Measurements from ENCODE around the gene DYRK1A.
A peak's percentile ranks its signal among the peaks of the same experiment; 100 is the strongest.

DYRK1A gene

DNA sequence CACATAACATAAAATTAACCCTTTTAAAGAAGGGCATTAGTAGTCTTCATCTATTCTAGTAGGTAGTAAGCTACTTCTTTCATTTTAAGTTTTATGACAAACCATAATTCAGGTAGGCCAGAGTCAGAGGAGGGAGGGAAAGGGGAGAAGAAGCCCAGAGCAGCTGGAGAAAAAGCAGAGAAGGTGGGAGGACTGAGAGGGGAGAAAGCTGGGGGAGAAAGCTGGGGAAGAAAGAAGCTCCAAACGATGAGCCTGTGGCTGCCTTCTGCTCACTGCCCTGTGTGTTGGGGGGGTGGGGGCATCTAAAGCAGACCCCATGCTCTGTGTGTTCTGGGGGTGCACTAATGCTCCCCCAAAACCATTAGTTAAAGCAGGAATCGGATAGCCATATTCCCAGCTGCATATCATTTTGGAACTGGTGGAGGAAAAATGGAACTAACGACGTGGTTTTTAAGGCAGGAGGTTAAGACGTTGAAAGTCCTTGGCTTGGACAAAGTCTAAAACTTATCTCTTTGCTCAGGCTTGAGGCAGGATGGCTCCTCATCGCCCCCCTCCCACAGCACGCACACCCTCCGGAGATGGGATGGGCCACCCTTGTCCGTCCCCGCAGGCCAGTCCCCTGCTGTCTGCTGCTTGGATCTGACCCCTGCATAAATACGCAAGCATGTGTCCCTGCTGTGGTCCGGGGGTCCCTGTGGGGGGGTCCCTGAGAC is 184.2 kb downstream of the DYRK1A start:
- no peak for DNase-seq (ENCODE audit: low read depth)

DNA sequence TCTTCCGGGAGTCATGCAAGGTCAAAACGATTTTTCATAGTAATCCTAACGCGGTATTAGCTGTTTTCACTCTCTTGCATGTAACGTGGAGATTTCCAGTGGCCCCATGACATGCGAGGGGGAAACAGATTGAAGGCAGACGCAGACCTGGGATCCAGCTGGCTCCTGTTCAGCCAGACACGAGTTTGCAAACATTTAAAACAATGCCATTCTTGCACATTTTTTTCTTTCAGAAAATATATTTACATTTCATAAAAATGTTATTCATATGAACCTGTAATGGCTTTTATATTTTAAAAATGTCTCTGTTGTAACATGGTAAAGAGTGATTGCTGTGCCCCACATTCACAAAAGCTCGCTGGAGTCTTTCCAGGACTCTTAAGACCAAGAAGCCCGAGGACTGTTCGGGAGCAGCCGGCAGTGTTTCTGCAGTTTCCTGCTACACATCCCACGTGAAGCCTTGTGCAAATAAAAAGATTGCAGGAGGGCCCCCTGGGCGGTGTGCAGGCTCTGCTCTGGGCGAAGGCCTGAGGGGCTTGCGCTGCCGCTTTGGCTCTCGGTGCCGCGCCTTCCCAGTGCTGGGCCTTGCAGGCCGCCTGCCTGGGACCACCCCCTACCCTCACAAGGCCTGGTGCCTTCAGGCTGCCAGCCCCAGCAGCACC is 184.9 kb downstream of the DYRK1A start:
- DNase-seq (ENCODE audit: low read depth), result no peak

DNA sequence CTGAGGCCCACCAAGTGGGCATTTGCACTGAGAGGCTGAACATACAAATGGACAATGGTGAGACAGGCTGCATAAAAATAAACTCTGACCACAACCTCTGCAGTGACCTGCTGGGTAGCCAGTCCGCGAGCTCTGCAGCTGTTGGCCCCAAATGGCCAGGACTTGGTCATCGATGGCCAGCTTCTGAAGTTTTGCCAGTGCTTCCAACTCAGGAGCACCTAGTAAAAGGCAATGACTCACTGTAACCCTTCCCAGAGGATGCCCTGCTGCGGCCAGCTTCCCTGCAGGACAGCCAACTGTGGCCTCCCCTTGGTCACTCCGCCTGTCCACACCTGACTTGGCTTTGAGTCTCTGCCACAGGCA is 185.4 kb downstream of the DYRK1A start:
- DNase-seq (ENCODE audit: low read depth), result no peak

DNA sequence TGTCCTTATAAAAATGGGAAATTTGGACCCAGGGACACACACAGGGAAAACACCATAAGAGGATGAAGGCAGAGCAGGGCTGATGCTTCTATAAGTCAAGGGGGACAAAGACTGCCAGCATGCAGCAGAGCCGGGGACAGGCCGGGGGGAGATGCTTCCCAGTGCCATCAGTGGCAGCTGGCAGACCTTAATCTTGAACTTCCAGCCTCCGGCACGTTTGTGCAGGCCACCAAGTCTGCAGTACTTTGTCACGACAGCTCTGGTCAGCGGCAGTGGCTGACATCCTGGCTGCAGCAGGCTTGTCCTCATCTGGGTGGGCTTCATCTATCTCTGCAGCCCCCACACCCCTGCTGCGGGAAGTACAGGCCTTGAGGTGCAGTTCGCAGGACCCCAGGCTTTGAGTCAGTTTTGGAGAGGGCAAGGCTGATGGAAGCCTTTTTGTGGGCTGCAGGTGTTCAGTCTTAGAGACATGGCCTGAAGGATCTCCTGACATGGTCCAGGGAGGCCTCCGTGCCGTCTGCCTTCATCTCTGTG is 186.0 kb downstream of the DYRK1A start:
- DNase-seq (ENCODE audit: low read depth), result no peak

DNA sequence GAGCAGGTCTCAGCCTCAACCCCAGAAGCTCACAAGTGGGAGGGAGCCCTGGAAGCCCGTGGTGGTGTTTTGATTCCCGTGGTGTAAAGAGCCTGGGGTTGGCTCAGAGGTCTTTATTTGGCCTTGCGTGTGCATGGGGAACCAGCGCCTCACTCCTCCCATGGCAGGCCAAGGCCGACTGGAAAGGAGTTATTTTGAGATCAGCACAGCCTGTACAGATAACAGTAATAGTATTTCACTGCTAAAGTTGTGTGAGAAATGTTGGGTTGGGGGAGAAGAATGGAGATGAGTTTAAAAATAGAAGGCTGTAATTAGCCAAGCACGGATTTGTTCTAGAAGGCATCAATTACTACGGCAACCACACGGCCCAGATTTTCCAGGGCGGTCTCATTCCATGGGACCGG is 186.5 kb downstream of the DYRK1A start:
- DNase-seq (ENCODE audit: low read depth), result no peak

DNA sequence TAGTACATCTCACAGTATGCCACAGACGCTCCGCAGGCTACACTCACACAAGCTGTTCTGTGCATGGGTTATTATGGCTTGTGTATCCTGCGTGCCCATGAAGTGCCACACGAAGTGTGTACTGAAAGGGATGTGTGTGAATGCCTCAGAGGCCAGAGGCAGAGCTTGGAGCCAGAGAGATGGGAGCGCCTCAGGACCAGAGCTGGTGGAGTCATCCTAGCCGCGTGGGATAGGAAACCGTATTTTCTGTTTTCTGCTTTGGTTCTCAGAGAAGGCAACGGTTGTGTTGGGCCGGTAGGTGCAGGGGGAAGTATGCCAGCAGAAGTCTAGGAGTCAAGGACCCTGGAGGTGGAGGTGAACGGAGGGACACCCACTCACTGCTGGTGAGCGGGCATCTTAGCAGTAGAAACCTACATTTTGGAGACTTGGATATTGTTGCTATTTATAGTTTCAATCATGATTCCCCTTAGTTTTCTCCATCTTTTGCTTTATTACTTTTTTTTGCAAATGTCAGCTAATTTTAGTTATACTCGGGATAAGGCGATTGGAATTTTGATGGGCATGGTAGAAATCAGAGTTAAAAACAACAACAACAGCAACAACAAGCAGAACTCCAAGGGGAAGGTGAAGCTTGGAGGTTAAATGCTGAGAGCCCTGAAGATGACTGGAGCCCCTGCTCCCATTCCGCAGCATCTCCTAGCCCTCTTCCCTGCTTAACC is 188.2 kb downstream of the DYRK1A start:
- DNase-seq (ENCODE audit: low read depth), result no peak

DNA sequence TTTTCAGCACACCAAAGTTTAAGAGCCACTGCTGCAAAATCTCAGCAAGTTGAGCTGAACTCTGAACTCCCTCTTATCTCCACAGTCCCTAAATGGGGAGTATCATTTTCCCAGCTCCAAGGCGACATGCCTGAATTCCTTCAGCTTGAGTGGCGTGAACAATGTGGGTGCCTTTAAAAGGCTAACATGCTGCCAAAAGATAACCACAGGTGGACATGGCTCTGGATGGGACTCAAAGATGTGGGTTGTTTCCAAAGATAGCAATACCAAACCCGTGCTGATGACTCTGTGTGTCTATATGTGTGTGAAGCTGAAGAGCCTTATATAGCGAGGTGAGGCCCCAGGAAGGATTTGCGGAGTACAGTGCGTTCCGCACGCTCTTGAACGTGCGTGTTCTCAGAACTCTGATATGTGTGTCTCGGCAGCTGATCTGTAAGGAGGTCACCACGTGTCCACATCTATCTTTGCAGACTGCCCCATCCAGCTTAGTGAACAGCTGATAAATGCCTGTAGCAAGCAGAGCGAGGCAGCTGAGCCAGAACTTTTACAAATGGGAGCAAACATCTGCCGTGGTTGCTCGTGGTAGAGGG is 189.2 kb downstream of the DYRK1A start:
- no peak for DNase-seq (ENCODE audit: low read depth)

DNA sequence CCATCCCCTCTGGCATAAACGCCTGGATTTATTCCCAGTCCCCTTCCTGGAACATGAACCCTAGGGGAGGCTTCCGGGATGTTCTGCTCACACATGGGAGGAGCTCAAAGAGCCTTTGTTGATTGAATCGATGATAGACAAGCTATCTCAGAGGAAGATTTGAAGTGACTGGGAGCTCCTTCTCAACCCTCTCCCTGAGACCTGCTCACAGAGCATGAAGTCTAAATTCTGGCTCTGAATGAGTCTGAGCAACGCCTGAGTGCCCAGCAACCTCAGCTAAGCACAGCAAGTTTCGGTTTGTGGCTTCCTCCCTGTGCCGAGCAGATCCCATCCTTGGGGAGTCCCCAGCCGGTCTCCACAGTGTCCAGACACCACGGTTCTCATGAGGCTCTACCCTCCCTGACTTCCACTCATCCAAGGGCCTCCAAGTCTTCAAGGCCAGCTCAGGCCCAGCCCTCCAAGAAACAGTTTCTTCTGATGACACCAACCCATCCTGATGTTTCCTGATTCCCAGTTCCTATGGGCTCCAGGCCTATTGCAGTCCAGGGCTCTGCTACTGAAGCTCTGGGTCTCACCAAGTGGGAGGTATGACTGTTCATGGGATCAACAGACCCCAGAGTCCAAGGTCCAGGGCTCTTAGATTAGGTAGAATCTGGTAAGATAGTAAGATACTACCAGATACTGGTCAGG is 190.8 kb downstream of the DYRK1A start:
- no peak for DNase-seq (ENCODE audit: low read depth)

DNA sequence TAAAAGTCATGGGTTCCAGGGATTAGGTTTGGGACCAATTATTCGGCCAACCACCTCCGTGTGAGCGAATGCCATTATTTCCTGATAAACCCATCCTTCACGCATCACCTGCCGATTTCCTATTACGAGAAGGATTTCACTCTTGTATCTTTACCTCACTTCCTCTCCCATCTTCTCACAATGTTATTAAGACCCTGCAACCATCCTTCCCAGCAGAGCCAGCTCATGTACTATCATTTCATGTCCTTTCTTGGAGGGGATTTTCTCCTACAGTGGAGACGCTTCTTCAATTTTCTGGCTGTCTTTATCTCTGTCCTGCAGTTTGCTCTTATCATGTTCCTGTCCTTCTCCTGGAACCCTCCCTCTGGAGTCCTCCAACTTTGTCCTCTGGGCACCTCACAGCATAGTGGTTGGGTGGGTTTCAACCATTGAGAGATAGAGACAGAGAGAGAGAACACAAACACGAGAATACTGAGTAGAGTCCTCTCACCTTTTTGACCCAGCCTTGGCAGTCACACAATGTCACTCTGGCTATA is 192.2 kb downstream of the DYRK1A start:
- DNase-seq (ENCODE audit: low read depth), result no peak

DNA sequence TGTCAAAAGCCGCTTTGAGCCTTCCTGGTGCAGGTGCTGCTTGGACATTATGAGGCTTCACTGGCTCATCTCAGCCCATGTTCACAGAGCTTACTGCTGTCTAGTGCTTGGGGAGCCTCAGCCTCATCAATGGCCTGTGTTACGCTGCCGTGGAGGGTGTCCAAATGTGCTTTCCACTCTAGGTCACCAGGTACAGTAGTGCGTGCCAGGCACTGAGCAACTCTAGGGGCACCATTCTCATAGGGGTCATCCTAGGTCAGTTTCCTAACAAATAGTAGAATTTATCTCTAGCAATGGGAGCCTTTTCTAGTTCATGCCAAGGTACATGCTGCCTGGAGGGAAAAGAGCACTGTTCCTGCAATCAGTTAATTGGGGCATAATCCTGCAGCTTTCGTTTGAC is 193.8 kb downstream of the DYRK1A start:
- DNase-seq (ENCODE audit: low read depth), result no peak

DNA sequence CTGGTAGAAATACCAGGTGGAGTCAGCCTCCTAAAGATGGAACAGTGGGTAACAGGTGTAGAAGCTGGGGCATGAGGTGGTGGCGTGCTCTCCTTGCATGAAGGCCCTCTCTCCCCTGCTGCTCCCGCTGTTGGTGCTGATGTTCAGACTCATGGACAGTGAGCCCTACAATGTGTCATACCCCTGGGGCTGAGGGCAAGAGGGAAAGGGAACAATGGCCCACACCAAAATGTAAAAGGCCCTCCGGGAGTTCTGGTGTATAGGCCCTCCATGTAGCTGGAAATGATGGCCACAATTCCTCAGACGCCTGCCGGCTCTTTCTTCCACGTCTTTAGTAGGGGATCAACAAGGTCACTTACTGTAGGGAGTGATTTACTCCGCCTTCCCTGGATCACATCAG is 194.9 kb downstream of the DYRK1A start:
- DNase-seq (ENCODE audit: low read depth), result no peak

DNA sequence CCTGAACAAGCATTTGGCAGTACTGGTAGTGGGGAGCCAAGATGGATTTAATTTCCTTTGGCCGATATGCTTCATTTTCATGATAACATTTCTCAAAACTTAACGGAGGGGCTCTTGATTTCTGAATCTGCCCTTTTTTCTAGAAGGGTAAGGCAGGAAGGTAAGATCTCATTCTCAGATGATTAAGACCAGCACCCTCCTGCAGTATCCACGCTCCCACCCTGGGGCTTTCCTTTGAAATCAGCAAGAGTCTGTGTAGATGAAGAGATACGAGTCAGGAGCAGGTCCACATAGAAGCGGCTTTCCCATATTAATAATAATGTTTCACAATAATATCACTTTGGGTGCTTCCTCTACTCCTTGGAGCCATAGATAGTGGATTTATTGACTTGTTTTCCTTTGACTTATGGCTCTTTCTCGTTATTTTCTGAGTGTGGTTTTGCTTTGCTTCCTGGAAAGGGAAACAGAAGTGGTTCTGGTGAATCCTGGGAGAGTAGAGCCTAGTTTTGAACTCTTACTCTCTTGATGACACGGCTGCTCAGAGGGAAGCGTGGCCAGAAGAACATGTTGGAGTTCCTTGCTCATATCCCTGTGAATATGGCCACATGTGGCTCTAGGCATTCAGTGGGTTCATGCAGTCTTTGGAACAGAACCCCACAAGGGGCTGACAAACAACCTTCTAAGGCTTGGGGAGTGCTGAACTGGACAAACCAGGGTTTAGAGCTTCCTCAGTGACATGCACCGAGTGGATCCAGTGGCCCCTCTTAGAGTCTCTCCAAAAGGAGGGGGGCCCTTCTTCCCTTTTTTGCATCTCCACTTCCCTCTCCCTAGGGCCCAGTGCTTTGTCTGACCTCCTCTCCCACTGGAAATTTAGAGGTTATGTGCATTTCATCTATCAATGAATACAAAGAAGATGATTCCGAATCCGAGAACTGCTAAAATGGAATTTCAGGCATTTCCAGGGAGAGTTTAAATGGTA is 195.7 kb downstream of the DYRK1A start:
- DNase-seq (ENCODE audit: low read depth), result no peak

DNA sequence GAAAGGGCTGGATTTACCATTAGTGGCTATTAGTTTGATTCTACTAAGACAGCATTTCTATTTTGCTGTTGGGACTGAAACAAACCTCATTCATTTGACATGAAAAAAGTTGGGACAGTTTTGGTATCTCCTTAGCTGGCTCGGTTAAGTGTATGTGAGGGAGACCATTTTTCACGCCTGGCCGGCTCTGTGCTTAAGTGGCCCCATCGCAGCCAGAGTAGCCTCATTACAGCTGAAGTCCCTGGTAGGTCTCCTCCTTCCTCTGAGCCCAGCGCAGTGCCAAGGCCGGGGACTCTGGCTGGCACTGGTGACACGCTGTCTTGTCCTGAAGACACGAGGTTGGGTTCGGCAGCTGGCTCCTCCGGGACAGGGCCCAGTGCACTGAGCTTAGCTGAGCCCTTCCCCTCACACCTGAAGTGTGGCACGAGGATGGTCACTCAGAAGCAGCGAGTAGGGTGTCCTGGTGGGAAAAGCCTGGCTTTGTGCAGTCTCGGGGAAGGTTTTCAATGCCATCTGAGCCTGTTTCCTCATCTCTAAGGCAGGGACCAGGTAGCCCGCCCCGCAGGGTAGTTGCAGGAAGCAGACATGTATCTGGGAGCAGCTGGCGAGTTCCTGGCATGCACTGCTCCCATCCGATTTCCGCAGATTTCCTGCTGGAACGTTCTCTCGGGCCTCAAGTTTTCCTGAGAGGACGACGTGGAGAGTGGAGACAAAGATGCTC is 196.5 kb downstream of the DYRK1A start:
- DNase-seq (ENCODE audit: low read depth), result no peak

DNA sequence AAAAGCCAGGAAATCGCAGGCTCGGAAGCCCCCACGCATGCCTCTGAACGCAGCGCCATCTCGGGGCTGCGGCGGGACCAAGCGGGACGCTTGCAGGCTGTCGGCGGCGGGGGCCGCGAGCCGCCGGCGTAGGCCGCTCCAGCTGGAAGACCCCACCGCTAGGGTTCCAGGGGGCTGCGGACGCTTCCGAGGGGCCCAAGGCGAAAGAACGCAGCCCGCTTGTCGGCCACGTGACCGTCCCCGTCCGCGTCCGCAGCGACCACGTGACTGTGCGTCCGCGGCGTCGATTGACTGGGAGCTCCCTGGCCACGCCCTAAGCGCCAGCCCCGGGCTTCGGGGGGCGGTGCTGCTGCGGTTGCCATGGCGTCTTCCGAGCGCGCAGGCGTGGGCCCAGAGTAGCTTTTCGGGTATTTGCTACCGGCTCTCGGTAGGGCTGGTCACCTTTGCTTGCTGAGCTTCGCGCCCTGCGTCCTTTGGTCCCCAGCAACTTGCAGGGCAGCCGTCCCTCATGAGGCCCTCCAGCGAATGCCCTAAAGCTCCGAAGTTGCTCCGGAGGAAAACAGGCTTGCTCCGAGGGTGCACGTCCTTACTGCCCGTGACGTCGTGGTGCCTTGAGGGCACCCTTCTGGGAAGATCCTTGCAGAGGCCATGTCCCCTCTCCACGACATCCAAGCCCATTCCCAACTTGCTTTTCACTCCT is 197.2 kb downstream of the DYRK1A start:
- peak; percentile 53 for DNase-seq (ENCODE audit: low read depth)

DNA sequence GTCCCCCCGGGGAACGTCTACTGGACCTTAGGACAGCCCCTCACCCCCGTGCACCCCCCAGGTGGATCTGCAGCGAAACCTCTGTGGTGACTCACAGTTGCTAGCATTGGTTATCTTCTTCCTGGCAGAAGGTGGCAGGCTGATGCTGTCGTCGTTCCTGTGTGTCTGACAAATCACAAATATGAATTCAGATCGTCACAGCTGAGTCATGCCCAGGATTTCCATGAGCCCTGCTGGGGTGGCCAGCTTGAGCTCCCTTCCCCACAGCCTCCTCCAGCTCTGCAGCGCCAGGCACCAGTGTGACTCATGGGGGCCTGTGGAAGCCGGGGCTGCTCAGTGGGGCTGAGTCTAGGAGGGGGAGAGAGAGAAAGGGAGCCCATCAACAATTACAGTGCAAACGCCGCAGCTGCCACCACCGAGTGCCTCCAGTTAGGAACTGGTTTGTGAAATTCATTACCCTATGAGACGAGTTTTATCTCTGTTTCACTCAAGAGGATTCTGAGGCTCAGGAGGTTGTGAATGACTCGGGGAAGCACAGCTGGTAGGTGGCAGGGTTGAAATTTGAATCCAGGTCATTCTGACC is 197.9 kb downstream of the DYRK1A start:
- peak; percentile 93 for DNase-seq (ENCODE audit: low read depth)

DNA sequence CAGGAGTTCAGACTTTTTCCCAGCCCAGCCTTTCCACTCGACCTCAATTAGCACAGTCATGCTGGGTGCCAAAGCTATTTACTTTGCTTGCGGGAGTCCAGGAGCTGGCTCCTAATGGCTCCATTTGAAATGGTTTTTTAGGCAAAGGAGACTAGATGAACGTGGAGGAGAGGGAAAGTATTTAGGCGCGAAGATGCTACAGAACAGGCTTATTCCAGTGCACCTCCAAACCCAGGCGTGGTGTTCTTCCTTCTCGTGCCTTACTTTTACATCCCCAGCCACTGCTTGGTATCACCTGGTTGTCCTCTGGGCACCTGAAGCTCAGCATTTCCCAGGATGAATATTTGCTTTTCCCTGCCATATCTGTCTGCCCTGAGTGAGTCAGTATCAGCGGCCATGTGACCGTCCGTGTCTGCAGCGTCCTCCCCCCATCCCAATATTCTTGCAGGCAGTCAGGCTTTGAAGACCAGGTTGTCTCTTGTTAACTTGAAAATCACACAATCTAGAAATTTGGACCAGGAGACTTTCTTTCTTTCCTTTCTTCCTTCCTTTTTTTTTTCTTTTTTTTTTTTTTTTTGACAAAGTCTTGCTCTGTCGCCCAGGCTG is 198.5 kb downstream of the DYRK1A start:
- DNase-seq (ENCODE audit: low read depth), result no peak

DNA sequence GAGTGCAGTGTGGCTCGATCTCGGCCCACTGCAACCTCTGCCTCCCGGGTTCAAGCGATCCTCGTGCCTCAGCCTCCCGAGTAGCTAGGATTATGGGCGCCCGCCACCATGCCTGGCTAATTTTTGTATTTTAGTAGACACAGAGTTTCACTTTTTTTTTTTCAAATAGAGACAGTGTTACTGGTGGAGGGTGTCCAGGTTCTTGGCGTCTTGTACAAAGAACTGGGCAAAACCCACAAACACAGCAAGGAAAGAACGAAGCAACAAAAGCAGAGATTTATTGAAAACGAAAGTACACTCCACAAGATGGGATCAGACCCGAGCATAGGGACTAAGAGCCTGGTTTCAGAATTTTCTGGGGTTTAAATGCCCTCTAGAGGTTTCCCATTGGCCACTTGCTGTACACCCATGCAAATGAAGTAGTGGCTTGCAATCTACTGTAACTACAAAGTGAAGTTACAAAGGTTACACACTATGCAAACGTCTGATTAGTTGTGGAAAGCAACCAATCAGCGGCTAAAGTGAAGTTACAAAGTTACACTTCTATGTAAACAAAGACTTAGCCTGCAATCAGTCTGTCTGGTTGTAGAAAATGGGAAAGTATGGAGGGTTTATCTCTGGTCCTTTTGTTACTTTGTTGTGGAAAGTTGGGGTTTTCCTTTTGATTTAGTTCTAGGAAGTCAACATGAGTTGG is 199.1 kb downstream of the DYRK1A start:
- DNase-seq (ENCODE audit: low read depth), result no peak

All from GM04503 (cell line).